GM21367 (cell line): ENCODE data around the gene NDRG4.

Experiments used
- ATAC-seq: cut with Tn5 transposase; IDR thresholded peaks from one replicate; pipeline ENCODE4 v1.9.1; 2021; ENCODE audit not compliant: unreplicated experiment

NDRG4 gene

DNA sequence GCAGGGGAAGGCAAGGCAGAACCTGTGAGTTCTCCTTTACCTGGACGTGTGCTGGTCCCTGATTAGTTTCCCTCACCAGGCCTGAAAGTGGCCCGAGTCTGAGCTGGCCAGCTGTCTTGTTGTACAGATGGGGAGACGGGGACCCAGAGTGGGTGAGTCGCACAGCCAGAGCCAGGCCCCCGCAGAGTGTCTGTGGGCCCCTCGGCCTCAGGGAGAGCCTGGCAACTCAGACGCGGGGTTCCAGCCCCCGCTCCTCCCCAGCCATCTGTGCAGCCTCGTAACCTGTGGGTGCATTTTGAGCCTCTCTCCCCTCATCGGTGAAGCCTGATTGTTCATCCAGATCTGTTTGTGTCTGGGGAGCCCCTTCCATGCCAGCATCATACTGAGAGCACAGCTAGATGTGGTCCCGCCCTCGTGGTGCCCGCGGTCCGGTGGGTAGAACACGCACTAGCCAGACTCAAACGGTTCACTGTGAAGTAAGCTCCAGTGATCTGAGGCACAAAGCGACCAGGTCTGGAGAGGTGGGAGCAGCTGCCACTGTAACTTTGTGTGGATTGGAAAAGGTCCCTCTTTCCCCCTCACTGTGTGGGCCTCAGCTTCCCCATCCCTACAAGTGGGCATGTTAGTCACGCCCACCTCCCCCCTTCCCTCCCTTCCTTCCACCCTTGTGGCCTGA lies 6.0 kb upstream of the NDRG4 start:
- no peak for ATAC-seq

DNA sequence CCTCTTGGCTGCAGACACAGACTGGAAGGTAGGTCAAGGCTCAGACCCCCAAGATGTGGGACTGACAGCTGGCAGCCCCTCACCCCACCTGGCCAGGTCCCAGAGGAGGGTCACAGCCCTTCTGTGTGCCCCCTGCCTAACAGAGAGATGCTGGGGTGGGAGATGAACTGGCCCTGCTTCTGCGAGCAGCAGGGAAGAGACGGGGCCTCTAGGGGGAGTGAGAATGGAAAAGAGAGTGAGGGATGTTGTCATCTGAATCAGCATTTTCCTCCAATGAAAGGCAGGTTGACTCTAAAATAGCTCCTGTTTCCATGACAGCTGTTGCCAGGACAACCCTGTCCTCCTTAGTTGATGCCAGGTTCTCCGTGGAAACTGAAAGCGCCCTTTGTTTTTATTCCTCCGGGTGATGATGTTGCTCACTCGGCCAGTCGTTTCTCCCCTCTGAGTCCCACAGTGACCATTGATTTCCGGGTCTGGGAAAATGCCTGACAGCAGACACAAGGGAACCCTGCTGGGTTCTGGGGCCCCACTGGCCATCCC lies 4.9 kb upstream of the NDRG4 start:
- peak; percentile 72 for ATAC-seq

DNA sequence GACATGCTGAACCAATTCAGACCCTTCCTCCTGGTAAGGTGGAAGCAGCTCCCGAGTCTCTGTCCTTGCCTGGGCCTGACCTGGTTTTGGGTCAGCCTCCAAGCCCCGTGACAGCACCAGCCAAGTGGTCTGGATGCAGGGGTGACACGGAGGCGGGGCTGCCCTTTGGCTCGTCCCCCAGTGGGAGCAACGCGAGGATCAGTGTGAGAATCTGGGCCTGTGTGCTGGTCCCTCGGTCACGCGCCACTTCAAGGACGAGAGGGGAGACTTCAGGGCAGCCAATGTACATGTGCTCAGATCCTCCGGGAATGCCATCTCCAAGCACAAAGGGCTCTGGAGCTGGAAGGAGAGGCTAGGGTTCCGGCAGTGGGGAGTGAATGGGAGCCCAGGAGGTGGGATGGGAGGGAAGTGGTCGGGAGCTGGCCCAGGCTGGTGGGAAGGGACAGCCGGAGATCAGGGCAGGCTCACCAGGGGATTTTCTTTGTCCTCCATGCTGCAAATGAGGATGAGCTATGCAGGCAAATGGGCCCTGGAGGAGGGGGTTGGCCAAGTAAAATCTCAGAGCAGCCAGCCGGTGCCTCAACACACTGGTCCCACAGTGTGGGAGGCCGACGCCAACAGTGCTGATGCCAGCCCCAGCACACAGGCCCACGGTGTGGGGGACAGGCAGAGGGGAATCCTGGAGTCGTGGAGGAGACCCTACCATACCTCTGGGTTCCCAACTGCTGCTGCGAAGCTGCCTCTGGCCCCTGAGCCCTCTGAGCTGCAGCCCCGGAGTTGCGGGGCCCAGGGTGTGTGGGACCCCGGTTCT lies 4.2 kb upstream of the NDRG4 start:
- no peak for ATAC-seq

DNA sequence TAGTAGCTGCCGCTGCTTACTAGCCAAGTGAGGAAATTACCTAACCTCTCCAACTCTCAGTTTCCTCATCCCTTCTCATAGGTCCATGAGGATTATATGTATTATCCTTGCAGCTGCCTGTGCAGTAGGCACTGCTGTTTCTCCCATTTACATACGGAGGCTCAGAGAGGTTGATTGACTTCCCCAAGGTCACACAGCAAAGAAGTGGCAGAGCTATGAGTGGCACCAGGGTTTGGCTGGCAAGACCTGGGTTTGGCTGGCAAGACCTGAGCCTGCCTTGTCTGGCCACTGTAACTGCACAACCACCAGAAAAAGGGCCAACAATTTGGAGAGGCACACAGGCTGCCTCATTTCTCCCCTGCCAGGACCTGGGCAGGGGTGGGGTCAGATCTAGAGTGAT lies 2.5 kb upstream of the NDRG4 start:
- no peak for ATAC-seq

DNA sequence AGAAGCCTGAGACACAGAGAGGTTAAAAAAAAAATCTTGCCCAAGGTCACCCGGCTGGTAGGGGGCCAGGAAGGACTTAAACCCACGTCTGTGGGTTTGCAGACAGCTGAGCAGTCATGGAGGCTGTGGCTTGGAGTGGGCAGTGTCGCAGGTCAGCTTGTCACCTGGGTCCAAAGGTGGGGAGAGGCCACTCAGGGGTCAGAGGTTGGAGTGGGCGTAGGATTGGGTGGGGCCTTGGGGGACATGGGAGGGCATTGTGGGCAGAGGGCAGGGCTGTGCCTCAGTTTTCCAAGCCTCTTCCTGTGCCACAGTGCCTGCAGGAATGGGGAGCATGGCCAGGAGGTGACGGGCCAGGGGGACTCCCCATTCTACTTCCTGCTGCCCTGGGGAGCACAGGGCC lies 2.0 kb upstream of the NDRG4 start:
- ATAC-seq = no peak

DNA sequence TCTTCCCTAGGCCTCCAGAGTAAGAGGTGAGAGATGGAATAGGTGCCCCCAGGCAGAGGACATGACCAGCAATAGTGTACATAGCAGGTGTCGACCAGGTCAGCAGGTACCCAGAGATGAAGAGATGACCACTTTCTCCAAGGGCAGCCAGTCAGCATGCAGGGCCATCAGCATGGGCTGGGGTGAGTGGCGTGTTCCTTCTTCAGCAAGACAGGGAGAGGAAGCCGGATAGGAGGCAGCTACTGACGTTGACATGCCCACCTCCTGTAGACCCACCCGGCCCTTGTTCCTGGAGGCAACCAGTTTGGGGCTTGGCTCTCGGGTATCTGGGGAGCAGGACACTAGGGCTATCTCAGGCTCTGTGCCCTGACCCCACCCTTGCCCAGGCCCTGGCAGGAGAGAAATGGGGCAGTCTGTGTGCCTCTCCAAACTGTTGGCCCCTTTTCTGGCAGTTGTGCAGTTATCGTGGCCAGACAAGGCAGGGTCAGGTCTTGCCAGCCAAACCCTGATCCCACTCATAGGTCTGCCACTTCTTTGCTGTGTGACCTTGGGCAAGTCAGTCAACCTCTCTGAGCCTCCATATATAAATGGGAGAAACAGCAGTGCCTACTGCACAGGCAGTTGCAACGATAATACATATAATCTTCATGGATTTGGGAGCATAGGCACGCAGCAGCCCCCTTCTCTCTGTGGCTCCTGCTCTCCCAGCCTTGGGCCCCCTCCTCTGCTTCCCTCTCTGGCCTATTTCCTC lies 1.4 kb upstream of the NDRG4 start:
- no peak for ATAC-seq

DNA sequence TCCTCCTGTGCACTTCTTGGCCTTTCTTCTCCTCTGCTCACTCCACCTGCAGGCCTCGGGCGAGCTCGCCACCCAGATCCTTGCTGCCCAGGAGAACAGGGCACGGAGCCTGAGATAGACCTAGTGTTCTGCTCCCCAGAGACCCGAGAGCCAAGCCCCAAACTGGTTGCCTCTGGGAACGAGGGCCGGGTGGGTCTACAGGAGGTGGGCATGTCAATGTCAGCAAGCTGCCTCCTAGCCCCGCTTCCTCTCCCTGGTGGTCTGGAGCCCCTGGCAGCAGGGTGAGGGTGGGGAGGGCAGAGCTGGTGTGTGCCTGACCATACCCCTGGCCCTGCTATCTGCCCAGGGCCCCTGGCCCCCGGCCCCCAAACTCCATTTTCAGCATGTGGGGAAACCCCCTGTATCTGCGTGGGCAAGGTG lies 841 bp upstream of the NDRG4 start:
- no peak for ATAC-seq

DNA sequence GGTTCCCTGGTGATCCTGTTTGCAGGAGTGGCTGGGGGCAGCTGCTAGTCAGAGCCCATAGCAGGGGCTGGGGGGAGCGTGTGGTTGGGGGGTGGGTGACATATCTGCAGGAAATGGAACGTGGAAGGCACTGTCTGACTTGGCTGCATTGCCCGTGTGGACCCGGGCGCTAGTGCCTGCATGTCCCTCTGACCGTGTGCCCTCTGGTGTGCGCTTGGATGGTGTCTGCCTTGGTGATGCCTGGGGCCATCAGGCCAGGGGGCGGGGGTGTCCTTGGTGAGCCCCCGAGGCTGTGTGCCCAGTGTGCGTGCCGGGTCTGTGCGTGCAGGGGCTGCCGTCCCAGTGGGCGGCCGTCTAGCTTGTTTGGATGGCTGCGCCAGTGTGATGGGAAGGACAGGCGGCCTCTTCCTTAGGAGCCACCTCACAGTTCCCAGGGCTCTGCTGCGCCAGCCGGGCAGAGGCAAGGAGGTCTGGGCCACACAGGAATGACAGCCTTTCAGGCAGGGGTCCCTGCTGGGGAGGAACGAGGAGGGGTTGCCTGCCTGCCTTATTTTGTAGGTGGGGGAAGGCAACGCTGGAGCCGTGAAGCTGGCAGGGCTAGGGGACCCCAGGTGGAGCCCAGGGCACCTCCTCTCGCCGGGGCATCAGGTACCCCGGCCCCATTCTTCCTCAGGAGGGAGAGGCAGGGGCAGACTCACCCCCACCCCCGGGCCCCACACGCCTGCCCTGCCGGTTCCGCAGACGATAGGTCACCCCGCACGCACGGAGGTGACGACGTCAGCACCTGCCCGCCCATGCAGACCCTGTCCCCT lies 693 bp downstream of the NDRG4 start:
- no peak for ATAC-seq

DNA sequence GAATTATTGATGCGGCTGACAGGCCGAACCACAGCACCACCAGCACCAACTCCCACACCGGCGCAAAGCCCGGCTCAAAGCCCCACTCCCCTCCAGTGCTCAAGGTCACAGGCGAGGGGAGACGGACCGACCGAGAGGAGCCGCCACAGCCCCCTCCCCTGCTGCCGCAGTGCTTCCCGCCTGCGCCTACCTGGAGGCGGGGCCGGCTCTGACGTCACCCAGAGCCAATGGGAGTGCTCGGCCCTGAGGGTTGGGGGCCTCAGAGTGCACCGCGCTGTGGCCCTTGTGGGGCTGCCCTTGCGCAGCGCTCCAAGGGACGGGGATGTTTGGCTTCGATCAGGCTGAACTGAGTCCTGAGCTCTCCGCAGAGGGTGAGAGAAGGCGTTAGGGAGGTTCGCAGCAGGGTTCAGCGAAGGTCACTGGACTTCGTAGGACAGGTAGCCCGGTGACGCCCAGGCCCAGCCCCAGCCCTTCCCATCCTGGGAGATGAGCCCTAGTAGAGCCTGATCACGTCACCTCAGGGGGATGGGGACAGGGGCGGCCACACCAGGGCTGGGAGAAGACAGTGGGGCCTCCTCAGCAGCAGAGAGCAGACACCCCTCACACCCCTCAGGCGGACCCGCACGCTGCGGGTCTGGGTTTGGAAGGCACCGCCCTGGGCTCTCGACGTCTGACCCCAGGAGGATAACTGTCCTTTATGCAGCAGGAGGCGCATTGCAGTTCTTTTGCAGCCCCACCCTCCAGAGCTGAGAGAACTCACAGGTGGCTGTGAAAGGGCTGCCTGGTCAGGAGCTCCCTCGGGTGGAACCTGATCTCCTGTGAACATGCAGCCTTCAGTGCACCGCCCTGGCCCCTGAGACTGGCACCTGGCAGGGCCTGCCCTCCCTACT lies 1.5 kb downstream of the NDRG4 start:
- no peak for ATAC-seq

DNA sequence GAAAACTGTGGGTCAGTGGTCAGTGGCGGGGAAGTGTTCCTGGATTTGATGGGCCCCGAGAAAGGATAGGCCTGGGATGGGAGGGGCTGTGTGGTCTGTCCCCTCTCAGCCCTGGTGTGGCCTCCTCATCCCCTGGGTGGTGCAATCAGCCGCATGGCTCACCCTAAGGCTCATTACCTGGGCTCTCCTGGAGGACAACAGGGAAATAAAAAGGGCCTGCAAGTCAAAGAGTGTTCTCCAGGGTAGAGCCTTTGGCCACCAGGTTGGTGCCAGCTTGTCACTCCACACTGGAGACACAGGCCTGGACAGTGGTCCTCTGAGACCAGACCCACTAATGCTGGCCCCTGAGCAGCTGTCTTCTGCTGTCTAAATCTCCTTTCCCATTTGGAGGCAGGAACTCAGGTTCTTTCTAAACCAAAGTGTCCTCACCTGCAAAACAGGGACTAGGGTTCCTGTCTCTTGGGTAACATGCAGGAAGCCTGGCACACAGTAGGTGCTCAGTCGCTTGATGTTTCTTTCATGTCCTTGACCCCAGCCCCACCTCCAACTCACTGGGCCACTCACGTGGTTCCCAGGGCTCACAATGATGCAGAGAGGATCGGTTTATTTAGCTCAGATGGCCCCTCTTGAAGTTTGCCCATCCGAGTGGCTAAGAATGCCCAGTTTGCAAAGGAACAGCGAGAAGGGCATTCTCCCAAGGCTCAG lies 2.4 kb downstream of the NDRG4 start:
- ATAC-seq = no peak

DNA sequence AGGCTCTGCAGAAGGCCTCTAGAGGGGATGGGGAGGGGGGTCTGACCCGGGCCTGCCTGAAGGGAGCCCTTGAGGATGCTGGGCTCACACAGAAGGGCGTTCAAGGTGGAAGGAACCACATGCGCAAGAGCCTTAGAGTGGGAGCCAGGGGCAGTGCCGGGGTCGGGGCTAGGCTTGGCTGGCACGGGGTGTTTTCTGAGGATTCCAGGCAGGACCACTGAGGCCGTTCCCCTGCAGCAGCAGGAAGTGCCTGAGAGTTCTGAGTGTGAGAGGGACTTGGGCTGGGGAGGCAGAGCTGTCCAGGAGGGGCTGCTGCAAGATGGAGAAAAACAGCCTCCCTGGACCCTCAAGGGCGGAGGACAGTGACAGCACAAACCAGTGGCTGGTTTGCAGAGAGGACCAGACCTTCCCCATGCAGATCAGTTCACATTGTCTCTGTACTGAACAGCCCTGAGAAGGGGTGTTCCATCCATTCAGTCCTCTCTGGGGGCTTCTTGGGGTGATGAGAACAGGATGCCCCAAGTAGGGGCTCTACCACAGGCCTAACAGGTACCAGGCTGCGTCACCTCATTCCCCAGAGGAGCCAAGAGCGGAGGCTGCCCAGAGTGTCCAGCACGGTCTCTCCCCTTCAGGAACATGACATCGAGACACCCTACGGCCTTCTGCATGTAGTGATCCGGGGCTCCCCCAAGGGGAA lies 3.4 kb downstream of the NDRG4 start:
- ATAC-seq = no peak

DNA sequence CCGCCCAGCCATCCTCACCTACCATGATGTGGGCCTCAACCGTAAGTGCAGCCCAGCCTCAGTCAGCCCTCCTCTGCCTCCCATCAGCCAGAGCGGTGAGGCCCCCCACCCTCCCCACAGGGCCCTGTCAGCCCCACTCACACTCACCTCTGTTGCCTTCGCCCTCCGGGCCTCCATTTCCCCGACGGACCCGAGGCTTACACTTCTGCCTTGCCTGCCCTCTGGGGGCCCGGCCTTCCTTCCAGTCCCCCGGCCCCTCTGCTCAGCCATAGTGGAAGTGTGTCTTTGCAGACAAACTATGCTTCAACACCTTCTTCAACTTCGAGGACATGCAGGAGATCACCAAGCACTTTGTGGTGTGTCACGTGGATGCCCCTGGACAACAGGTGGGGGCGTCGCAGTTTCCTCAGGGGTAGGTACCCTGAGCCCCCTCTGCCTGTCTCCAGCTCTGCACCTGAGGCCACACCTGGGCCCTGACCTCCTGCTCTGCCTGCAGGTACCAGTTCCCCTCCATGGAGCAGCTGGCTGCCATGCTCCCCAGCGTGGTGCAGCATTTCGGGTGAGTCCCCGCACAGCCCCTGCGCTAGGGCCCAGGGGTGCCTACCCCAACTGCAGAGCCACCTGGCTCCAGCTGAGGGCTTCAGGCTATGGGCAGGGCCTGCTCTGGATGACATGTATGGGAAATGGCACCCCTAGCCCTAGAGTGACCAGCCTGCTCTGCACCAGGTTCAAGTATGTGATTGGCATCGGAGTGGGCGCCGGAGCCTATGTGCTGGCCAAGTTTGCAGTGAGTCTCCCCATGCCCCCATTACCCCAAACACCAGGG lies 4.1 kb downstream of the NDRG4 start:
- no peak for ATAC-seq

DNA sequence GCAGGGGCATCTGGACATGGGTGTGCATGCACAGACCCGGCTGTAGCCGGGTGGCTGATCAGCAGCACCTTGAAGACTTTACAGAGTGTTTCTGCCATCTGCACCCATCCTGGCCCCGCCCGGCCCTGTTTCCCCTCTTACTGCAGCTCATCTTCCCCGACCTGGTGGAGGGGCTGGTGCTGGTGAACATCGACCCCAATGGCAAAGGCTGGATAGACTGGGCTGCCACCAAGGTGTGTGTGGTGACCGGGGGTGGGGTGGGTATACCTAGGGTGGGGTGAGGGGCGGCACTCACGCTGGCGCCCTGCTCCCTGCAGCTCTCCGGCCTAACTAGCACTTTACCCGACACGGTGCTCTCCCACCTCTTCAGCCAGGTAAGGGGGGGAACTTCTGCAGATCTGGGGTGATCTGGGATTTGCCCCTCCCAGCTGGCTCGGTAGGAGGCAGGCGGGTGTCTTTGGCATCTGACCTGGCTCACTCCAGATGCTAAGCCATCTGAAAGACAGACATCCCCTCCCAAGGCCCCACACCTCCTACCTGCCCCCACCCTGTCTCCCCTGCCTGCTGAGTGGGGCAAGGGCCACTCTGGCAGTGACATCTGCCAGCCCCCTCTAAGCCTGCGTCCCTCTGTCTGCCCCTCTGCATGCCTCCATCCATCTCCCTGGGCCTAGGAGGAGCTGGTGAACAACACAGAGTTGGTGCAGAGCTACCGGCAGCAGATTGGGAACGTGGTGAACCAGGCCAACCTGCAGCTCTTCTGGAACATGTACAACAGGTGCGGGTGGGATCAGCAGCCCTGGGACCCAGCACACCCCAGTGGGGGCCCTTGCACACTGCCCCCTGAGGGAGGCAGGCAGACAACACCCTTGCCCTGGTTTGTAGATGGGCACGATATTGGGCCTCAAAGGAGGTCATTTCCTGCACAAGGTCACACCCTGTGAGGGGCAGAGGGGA lies 6.6 kb downstream of the NDRG4 start:
- no peak for ATAC-seq

DNA sequence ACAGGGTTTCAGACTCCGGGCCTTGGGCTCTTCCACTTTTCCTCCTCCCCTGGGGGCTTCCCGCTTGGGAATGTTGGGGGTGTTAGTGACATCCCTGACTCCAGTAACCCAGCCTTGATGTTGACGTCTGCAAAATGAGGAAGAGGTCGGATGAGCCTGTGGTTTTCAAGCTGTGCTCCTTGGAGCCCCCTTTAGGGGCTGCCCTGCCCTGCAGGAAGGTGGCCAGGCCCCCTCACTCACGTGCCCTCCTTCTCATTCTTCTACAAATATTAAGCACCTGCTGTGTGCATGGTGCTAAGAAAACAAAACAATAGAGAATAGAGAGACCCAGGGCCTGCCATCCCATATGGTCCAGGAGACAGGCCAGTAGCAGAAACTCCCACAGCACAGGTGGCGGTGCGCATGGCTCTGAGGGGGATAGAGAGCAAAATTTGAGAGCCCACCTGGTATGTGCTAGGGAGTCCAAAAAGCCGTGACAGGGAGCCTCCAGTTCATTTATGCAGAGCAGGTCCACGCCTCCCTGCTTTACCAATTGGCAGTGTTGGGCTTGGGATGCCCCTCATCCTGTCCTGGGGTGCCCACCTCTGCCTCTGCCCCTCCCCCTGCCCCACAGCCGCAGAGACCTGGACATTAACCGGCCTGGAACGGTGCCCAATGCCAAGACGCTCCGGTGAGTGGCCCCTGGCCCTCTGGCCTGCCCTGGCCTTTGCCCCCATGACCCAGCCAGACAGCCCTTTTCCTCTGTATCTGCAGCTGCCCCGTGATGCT lies 7.4 kb downstream of the NDRG4 start:
- no peak for ATAC-seq

DNA sequence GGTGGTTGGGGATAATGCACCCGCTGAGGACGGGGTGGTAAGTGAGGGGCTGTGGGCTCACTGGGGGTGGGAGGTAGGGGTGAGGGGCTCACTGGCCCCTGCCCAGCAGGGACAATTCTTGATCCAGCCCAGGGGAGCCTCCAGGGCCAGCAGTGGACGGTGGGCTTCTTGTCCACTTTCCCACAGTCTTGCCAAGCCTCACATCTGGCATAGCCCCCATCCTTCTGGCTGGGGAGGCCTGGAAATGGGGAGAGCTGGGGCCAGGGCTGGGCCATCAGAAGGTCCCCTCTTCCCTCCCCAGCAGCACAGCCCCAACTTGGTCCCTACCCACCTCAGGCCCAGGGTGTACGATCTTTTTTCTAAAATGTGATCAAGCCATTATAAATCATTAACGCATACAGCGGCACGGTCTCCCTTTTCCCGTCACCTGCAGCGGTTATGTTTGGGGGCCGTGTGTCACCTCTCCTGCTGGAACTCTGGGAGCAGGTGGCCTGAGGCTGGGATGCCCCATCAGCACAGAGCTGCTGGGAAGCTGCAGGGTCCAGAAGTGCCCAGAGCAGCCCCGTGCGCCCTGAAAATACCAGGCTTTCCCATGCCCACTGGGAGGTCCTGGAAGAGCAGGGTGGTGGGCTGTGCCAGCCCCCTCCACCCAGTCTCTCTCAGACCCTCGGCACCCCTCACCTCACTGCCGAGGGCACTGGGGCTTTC lies 8.2 kb downstream of the NDRG4 start:
- ATAC-seq = no peak
